Medulla oblongata (tissue), 1 donor: Measurements from ENCODE around the gene MACO1.
"Not testable (repeated sequence)": the region's sequence is repeated elsewhere in the genome, so short reads cannot be mapped to it uniquely, and the experiment has no call there.

Source experiments
- DNase-seq: peaks from one replicate; pipeline ENCODE4 v3.0.0-alpha.2; 2015; ENCODE audit errors: extremely low spot score

The MACO1 gene

DNA sequence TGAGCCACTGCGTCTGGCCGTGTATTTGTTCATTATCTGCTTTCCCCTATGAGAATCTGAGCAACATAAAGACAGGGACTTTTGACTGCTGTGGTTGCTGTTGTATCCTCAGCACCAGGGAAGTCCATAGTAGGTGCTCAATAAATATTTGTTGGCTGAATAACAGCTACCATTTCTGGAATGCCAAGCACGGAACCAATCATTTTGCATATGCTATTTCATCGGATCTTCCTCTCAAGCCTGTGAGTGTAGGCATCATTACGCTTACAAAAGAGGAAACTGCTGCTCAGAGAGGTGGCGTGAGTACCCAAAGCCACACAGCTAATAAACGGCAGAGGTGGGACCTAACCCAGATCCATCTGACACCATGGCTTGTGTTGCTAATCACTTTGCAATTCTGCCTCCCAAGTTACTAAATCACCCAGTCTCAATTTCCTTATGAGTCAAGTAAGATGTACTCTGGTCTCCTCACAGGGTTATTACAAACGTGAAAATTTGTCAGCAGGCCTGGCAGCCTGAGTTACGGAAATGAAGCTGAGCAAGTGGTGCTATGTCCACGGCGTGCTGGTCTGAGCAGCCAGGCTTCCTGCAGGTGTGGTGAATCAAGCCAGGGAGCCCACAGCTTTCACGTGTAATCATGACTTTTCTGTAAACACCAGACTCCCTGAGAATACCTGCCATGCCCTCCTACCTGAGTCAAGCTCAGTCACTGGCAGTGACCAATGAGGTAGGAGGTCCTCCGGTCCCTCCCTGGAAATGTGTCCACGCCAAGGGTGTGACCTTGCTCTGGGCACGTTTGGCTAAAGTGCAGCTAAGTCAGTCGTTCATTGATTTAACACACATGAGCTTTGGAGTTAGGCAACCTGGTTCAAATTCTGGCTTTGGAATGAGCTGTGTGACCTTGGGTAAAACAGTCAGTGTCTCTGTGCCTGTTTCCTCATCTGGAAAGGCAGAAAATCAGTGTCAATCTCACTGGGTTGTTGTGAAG, 5.3 kb upstream of the MACO1 start:
- no peak for DNase-seq

DNA sequence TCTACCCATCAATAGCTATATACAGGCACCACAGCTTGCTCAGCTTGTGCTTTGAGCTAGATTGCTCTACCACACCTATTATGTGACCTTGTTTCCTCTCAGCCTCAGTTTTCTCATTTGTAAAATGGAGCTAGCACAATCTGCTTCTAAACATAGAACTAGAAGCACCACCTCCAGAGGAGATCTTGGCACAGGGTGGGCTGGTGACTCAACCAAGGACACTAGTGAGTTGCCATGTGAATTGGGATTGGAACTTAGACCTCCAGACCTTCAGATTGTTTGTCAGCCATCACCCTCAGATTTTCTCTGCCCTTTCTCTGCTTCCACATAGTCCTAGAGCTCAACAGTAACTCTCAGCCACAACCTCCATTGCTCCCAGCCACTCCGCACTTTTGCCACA, 3.0 kb upstream of the MACO1 start:
- no peak for DNase-seq

DNA sequence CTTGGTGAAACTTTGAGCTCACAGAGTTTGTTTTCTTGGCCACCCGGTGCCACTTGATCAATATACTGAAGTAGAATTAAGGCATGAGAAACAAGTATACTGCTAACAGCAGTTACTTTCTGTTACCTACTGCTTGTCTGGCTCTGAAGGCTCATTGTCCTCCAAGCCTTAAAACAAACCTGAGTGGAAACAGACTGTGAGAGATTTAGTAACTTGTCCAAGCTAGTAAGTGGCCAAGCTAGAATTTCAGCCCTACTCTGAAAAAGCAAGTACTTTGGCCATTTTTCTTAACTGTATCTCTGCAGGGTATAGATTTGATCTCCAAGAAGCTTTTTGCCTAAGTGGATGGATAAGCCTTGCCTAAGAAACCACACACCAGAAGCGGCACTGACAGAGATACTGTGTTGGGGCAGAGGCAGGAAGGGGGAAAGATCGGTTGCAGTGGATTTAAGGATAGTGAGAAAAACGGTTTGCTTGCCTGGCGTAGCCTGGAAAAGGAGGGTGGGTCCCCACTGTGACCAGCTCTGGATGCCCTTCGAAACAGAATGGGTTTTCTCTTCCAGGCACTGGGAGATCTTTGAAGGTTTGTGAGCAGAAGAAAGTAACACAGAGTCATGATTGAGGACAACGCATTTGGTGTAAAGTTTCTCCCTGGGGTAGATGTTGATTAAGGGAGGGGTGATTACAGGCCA, 2.1 kb upstream of the MACO1 start:
- no peak for DNase-seq

DNA sequence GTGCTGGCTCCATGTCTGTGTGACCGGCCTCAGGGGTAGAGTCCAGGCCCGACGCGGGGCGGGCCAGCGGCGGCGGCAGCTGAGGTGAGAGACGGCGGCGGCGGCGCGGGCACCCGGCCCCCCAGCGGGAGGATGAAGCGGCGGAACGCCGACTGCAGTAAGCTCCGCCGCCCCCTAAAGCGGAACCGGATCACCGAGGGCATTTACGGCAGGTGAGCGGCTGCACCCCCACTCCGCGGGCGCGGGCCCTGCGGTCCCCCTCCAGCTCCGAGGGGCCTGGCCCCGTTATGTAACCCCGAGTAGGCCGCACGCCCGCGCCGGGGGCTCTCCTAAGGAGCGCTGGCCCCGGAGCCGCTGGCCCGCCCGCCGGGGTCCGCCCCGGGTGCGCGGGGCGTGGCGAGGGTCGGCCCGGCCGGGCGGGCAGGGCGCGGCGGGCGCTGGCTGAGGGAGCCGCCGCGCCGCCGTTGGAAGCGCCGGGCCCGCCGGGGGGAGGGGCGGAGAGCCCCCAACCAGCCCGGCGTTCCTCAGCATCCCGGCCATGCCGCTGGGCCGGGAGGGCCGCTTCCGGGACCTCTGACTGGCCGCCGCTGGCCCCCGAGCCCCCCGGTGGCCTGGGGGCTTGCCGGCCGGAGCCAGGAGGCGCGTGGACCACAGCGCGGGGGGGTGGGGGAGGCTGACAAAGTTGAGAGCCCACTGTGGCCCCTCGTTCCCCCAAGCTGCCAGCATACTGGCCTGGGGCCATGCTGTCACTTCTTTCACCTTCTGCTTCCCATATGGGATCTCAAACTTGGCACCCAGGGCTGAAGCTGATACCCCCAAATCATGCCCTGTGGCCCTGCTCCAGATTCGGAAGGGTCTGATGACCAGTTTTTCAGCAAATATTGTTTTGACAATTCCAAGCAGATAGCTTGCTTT, 527 bp downstream of the MACO1 start:
- peak; percentile 18 for DNase-seq

DNA sequence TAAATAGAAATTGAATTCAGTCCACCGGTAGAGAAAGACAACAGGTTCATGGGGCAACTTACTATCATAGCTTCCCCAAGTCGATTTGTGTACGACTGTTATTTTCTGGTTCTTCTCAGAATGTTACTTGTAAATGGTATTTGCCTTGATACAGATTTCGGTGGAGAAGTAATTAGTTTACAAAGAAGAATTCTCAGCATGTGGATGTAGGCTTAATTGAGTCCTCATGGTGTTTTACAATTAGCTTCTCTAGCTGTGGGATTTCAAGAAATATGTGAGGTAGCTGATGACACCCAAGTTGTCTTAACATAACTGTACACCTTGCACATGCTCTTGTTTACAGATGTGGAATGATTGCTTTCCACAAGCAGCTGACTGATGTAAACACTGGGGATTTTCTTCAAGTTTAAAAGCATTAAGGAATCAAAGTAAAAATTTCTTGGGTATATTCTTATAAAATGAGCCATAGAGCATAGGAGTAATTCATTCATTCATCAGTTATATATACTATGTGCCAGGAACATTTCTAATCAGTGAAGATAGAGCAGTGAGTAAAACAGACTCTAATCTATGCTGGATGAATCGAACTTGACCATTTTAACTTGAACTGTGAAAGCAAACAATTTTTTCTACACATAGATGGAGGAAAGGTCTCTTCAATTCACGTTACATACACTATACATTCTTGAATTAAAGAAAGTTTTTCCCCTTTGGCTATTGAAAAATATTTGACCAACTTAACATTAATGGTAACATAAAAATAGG, 1.4 kb downstream of the MACO1 start:
- peak; percentile 38 for DNase-seq

DNA sequence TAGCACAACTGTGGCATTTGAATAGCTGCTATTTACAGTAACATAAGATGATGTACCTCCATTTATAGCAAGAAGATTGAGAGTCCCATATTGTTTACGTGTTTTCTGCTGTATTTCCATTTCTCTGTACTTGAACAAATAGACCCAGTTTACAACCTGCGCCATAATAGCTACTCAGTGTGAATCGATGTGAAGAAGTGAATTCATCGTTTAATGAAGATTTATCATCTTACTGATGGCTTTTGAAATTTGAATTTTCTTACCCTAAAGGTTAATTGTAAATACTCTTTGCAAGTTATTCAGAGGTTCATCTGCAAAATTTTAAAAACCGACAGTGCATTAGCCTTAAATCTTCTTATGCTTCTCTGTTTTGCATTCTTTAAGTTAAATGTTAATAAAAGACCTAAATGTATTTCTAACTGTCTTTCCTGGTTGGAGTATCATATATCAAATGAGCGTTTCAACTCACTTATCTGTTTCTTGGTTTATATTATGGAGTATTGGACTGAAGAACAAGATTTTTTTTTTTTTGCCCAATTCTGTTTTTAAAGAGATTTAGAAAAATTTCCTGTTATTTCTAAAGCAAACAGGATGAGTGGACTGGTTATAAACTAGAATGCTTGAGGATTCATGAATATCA, 2.2 kb downstream of the MACO1 start:
- DNase-seq, result peak; percentile 21

DNA sequence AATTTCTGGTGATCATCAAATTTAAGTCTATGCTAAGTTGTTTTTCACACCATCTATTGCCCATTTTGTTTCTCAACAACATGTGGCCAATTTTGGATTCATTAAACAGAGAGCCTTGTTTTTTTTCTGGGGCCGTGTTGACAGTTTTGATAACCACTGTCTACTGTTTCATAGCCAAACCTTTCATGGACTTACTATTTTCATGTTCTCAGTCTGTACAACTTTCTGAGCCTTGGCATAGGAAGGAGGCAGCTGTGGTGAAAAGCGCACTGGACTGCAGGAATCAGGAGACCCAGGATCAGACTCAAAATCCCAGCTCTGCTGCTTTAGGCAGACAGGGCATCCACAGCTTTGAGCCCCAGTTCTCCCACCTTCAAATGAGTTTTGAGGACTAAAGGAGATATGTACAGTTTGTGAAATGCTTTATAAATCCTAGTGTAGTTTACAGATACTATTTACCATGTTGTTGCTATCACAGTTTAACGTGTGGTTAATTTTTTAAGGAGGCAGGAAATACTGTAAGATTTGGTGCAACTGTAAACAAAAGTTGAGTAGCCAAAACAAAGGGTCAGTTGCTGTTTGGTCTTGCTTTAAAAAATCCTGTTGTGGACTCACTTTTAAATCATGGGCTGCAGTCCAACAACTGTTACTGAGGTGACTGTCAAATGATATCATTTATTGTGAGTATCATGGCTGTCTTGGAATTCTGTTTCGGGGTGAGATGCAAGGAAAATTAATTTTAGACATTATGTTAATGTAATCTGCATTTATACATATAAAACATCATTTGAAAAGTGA, 2.9 kb downstream of the MACO1 start:
- DNase-seq, result peak; percentile 48

DNA sequence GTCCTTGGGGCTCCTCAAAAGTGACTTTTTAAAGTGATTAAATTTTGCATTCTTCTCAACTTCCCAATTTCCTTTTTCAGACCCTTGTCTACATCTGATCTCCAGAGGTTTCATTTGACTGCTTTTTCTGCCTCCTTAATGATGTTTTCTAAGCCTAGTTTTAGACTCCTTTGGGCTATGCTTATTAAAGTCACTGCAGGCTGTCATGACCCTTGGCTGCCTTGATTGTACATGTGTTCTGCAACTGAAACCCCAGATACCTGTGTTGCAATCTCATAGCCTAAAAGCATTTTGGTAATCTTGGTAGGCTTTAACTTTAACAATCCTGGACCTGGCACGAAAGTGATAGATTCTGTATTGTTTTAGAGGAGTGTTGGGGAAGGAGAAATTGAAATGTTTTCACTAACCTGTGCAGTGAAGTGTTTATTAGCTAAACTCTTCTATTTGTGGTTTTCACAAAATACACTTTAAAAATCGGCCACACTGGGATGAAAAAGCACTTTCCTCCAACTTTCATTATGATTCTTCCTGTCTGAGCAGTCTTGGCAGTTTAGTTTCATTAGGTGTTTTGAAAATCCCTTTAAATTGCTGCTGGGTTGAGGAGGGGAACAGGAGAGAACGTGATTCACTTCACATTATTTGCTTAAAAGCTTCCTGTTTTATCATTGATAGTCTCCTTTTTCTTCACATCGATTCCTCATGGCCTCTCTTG, 4.9 kb downstream of the MACO1 start:
- DNase-seq, result peak; percentile 17

DNA sequence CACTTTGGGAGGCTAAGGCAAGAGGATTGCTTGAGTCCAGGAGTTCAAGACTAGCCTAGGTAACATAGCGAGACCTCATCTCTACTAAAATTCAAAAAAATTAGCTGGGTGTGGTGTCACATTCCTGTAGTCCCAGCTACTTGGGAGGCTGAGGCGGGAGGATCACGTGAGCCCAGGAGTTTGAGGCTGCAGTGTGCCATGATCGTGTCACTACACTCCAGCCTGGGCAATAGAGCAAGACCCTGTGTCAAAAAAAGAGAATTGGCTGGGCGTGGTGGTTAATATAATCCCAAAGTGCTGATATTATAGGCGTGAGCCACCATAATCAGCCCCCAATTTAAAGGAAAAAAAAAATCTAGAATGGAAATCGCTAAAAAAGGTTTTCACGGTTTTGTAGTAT, 7.0 kb downstream of the MACO1 start:
- DNase-seq, result no peak

DNA sequence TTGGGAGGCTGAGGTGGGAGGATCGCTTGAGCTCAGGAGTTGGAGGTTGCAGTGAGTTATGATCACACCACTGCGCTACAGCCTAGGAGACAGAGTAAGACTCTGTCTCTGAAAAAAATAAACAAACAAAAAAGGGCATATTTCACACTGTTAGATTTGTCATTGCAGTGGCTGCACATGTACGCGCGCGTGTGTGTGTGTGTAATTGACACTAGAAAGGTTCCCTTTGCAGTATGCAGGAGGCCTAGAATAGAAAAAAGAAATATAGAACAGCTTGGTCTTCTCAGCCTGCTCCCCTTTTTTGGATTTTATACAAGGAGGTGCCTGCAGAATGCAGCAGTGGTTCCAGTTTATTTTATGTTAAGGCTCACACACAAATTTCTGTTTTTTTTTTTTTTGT, 8.6 kb downstream of the MACO1 start:
- no peak for DNase-seq

DNA sequence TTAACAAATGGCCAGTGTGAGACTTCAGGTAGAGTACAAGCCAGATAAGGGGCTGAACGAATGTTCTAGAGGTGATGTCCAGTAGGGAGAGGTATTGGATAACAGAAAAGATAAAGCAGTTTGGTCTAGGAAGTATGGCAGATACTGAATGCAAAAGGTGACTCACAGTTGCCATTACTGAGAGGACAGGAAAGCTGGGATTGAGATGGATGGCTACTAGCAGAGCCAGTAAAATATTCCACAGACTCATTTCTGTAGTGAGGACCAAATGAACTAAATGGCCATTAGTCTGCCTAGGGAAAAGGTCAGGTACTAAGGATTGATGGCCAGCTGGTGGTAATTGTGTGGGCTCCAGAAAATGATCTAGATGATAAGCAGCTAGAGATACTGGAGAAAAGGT, 11.5 kb downstream of the MACO1 start:
- DNase-seq, result no peak

DNA sequence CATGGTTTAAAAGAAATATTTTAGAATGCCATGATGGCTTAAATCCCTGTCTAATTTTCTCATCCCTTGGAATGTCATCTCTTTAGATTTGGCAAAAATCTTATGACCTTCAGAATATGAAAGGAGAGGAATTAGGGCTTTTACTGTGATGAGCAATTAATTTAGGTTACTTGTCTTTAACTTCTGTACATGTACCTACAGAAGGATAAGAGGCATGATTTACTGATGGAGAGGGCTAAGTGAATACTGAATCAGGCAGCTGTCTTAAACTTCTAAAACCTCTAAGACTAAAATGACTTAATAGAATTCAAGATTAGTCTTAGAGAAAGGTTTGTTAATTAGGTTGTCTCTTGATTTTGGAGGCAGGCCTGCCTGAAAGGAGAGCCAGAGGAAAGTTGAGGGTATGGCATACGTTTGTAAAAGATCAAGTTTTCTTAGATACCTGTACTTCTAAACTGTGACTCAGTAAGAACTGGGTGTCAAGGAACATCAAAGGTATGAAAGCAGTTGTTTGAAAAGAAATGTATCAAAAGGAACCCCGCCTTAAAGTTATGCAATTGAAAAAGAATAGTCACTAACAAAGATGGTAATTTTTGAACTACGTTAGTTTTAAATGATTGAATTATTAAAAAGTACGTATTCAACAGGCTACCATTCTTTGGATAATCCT, 12.5 kb downstream of the MACO1 start:
- no peak for DNase-seq

DNA sequence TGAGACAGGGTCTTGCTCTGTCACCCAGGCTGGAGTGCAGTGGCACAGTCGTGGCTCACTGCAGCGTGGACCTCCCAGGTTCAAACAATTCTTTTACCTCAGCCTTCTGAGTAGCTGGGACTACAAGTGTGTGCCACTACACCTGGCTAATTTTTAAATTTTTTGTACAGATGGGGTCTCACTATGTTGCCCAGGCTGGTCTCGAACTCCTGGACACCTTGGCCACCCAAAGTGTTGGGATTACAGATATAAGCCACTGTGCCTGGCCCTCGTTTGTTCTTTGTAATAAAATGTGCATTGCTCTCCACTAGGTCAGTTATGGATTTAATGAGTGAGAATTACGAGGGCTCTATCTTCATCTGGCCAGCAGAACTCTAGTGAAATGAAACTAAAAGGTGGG, 13.9 kb downstream of the MACO1 start:
- DNase-seq, result not testable (repeated sequence)

DNA sequence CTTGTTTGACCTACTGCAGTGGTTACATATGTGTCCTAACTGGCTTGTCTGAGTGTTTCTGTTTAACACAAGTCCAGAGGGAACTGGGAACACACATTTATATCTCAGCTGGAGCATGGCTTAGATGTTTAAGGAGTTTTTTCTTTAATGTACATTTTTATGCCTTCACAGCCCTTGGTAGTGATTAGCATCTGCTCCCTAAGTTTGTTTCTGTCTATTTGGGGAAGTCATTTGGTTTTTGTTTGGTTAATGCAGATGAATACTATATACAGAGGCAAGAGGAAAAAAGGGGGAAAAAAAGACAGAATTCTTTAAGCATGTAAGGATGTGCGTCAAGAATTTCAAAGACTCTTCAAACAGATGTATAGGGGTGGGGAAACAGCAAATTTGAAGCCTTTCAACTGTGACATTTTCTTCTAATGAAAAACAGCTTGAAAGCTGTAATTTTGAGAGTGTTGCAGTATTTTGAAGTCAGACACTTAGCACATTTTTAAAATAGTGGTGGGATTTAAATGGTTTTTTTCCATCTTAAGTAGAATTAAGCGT, 15.4 kb downstream of the MACO1 start:
- DNase-seq, result no peak

DNA sequence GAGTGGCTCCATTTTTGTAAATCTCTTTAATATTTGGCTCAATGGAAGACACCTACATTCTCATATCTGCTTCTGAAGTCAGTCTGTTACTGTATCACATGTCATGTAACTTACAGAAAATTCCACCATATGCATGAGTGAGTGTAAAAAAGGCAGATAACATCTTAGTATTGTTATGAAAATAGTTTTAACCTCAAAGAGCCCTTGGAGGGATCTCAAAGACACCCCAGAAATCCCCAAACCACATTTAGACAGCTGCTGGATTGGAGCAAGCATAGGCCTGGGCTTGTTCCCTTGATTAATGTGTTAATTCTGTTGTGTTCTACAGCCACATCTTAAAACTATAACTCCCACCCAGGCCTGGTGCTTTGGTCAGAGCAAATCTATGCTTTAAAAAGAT, 16.9 kb downstream of the MACO1 start:
- no peak for DNase-seq

DNA sequence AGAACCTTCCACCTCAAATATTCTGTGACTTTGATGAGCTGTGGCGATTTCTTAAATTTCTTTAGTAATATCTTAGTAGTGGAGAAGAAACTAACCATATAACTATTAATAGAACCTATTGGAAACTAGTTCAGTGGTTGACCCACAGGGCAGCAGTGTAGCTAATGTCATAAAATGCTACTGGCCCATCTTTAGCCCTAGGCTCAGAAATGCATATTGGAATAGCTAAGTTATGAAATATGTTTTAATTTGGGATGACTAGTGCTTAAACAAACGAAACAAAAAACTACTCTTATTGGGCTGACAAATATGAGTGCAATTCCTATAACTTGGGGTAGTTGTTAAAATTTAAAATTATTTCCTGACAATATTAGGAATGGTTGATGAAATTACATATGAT, 20.2 kb downstream of the MACO1 start:
- DNase-seq, result no peak

DNA sequence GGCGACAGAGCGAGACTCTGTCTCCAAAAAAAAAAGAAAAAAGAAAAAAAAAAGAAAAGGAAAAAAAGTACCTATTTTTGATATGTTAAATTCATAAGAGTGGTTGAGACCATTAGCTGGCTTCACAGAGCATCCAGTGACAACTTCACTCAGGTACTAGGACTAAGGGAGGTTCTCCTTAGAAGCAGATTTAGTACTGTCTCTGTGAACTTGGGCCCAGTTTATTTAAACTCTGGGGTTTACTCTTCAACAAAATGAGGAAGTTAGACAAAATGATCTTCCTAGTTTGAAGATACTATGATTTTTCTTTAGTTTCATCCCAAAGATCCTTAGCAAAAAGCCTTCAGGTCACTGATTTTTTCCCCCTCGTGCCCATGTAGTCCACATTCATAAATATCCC, 21.2 kb downstream of the MACO1 start:
- no peak for DNase-seq

DNA sequence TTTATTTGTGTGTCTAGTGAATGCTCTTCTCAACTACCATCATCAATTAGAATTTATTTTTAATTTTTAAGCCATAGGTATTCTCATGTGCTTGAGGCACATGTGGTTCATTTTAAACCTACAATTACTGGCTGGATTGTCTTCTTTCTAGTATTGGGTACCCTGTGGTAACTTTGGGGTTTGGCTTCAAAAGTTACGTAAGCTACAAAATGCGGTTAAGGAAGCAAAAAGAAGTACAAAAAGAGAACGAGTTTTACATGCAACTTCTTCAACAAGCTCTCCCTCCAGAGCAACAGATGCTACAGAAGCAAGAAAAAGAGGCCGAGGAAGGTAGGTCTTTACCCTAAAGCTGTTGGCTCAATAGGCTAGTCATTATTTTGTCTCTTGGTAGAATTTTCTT, 25.8 kb downstream of the MACO1 start:
- DNase-seq, result no peak
